Activated CD8-positive, alpha-beta memory T cell treated with anti-CD3 and anti-CD28 coated beads for 24 hours (primary cell): ENCODE results near the gene GALNT17.

Source experiments
- DNase-seq: peaks from one replicate; pipeline ENCODE4 v3.0.0-alpha.2; 2020

The GALNT17 gene

DNA sequence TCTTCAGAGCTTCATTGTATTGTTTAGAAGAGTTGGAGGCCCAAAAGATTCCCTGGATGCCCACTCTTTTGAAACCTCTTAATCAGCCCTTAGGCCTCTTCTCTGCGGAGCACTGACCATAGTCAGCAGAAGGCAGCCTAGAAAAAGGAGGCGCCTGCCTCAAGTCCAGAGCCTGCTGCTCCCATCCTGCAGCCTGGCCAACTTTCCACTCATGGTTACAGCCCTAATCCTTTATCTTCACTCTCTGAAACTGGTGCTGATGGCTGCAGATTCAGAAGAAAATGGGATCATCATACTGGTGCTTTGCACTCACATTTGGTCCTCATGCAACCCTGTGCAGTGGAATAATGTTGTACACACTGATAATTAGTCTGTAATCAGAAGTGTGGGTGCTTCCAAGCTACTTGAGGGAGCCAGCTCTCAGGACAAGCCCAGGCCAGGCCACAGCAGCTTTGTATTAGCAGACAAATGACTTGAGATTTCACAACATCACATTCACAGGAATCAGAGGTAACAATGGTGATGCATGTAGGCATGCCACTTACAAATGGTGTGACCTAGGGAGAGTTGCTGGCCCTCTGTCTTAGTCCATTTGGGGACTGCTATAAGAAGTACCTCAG is 272.9 kb downstream of the GALNT17 start:
- DNase-seq, result no peak

DNA sequence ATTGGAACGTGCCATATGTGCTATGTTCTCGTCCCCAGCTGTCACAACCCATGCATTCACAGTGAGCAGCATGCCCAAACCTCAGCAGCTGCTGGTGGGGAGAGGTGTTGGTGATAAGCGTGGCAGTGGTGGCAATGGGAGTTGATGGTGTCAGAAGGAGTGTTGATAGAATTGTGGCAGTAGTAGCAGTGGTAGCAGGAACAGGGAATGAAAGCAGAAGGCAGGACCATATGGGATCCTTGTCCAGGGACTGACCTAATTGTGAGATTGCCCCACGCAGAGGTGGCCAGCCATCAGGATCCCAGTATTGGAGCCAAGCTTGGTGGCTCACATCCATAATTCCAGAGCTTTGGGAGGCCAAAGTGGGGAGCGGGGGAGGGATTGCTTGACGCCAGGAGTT is 276.3 kb downstream of the GALNT17 start:
- no peak for DNase-seq

DNA sequence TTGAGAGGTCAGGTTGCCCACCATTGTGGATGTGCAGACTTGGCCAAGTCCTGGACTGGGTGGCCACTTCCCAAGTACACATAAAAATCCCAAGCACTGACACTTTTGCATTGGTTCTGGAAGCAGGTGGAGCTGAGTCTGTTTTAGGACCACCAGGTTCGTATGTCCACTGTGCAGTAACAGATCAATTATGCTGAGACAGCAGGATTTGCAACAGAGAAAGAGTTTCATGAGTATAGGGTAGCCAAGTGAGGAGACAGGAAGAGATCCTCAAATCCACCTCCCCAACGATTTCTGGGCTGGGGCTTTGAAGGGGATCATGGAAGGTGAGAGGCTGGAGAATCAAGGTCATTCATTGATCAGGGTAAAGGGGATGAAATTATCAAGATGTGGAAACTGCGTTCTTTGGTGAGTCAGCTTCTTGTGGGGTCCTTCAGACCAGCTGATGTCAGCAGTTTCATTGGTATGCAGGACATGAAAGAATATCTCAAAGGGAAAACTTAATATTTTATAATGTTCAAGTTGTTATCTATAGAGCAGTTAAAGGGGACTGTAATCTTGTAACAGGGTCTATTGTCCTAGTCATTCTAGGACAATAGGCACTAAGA is 277.7 kb downstream of the GALNT17 start:
- no peak for DNase-seq

DNA sequence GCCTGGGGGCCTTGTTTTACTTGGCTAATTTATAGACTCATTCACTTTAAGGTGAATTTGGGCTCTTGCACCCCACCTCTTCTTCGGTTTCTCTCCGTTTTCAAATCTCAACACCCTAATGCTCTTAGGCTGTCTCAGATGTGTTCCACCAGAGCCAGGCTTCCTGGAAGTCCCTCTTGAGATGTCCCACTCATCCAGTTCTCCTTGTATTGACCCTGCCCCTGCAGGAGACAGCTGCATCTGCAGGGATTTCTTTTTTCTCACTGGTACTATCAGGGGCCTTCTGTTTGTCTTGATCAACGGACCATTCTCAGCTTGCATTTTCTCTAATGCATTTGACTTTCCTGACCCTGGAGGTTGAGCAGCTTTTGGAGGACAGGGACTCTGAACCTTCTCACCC is 279.5 kb downstream of the GALNT17 start:
- DNase-seq, result no peak

DNA sequence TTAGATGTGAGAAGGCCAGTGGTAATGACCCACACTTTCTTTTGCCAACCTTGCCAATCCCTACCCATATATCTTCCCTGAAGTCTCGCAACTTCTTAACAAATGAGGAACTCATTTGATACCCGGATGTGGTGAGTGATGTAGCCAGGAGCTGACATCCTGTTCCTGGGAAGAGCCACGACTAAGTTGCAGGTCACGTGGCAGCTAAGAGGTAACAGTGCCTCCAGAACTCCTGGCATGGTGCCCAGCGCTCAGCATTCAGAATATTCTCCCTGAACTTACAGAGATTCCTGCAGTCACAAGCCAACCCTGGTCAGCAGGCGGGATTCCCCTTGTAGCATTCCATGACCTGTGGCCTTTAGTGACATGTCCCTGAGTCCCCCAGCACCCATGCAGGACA is 282.5 kb downstream of the GALNT17 start:
- no peak for DNase-seq

DNA sequence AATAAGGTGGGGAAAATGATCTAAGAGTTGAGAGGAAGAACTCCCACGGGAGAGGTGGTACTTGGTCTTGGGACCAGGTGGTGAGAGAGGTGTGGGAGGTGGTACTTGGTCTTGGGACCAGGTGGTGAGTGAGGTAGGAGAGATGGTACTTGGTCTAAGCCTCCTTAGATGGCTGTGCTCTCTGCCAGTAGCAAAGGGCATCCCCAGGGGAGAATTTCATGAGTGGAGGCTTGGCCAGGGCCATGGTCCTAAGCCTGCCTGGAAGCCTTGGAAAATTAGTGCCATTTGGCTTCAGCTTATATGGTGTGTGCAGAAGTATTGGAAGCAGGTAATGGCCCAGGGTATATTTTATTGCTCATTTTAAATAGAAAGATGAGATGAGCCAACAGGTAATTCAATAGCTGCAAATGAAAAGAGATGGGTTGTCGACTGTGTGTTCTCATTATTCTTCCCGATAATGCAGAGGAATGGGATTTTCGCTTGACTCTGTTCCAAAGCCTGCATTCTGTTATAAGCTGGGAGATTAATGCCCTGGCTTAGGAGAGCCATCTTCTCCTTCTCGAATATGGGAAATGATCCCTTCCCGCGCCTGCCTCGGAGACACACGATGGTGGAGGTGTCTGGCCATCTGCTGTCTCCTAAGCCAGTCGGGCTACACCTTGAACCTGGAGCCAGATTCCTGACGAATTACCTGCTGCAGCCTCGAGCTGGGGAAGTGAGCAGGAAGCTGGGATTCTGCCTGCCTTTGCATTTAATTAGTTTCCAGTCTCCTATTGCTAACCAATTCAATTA is 287.8 kb downstream of the GALNT17 start:
- no peak for DNase-seq

DNA sequence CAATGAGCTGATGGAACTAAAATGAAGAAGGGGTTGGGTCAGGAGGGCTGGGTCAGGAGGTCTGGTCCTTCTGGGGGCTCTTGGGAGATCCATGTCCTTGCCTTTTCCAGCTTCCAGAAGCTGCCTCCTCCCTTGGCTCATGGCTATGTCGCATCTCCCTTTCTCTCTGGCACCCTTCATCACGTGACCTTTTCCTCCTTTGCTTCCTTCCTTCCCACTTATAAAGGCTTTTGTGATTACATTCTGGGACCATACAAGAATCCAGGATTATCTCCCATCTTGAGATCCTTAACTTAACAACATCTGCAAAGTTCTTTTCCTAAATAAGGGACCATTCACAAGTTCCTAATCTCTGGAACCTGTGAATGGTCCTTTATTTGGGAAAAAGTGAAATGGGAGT is 290.2 kb downstream of the GALNT17 start:
- no peak for DNase-seq

DNA sequence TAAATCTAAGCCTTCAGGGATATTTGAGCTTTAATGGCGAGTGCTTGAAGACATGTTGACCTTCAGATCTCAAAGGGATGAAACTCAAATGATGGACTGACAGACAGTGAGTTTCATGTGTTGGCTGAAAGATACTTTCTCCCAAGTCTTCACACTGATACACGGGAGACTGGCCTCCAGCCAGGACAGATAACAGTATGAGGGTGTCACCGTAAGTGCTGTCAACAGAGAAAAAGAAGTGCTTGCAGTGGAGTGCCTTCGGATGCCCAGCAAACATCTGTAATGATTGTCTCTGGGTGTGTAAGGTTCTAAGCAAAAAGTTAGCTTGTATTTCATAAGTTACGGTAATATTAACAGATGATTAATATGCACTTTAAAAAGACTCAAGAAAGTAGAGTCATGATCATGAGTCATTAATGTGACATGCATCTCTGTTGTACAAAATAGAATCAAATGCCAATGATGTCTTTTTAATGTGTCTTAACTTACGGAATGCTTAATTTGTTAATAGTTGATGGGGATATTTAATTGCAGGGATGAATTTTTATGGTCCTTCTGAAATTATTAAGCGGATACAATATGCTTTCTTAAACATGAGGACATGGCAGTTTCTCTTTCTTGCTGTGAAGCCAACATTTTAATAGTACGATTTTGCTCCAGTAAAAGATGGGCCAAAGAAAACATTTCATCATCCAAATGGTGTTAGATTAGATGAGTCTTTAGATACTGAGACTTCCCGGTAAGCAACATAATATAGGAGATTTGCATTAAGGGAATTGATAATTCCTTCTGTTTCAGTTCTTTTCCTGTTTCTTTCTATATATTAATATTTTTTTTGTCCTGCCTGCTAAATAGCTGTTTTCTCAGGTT is 292.5 kb downstream of the GALNT17 start:
- no peak for DNase-seq

DNA sequence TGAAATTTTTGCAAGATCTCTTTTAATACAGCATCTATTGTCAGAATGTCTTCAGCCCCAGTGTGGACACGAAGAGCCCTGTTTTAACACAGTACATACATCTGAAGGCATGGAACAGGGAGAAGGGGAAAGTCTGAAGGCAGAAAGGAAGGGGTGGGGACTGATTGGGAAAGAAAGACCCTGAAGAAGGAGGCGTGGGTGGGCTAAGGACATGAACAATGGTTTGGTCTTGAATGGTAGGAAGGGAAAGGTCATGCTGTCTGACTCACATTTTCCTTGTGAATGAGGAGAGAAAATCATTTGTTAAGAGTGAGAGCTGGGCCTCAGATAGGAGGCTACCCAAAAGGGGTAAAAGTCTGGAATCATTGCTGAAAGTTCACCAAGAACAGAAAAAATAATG is 297.1 kb downstream of the GALNT17 start:
- DNase-seq, result no peak

DNA sequence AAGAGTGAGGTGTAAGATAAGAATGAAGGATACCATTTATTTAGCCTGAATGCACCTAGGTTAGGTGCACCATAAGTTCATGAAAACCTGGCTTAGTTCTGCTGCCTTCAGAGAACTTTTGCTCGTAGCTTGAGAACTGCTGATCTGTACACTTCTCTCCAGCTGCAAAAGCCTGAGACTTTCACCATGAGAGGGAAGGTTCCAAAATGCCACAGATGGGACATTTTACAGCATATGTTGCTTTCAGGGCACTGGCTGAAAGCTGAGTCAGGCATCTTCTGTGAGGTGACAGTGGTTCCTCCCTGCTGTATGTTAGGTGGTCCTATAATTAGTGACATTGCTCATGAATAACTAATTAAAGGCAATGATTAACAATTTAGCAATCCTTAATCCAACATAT is 298.3 kb downstream of the GALNT17 start:
- DNase-seq, result no peak

DNA sequence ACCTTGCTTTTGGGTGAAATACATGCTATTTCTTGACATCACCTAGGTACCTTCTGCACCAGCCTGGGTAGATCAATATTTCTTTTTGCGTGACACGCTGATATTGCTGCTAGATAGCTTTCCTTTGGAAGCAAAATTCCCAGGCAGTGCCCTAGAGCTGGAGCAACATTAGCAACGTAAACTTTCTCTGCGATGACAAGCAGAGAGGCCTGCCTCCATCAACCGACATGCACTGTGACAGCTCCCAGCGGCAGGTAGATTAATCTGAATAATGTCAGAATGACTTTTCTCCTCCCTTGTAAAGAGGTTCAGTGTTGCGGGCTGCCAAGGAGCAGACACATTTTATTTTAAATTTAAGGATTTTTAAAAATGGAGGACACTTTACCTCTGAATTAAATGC is 307.4 kb downstream of the GALNT17 start:
- DNase-seq, result no peak

DNA sequence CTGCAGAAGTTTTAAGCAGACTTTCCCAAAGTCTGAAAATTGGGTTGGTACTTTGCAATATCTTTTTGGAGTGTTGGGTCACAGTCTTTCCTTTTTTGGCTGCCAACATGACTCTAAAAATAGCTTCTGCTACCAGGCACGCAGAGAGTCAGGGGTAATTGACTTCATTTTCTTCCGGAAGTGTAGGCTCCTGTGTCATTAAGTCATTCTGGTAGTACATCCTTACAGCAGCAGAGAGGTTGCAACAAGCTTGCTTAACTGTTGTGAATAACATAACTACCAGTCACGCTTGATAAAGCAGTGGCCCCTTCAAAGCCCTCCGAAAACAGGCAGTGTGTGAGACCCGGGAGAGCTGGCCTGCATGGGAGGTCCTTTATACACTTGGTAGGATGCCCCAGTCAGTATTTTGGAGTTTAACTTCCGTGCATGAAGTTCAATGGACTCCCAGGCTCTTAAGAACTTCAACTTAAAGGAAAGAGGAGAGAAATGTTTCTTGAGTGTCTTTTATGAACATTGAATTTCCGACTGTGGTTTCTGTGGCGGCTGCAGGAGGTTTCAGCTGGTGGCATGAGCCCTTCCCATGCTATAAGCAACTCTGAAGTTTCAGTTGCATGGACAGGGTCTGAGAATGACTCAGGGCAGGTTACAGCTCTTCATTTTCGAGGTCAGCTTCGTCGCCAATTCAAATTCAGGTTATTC is 310.7 kb downstream of the GALNT17 start:
- DNase-seq, result no peak

DNA sequence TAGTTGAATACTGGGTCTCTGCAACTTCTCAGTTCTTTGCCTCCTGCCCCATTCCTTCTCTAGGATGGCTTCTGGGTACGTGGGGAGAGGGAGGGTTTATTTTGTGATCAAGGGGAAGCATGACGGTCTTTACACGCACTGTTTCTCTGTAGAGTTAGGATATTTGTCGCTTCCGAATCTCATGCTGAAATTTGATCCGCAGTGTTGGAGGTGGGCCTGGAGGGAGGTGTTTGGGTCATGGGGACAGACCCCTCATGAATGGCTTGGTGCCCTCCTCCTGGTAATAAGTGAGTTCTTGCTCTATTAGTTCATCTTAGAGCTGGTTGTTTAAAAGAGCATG is 311.2 kb downstream of the GALNT17 start:
- no peak for DNase-seq

DNA sequence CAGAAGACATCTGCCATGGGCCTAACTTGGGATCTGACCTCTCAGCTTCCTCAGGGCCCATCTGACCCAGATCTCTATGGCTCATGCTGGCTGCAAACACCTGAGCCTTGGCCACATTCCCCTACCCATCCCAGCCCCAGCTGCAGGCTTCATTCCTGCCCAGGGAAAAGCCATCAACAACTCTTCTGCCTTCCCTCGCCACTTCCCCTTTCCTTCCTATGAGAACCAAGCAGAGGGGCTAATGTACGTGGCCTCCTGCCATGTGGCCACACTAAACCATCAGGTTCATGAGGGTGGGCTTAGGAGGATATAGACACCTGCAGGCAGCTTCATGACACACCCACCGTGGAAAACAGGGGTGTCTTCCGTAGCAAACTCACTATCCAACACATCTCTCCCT is 312.2 kb downstream of the GALNT17 start:
- DNase-seq, result no peak

DNA sequence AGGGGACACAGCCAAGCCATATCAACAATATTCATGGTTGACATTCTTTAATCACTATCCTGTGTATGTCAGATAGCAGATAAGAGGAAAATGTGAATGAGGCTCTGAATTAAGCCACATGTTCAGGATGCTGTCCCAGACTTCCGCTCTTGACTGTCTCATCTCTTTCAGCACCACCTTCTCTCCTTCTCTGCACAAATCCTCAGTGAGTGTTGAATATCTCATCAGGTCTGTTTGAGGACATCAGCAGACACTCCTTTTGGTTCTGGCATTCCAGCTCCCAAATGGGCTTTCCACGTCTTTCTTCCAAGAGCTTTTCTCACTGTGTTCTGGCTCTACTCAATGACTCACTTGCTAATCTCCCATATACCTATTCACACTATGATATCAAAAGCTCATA is 321.7 kb downstream of the GALNT17 start:
- no peak for DNase-seq

DNA sequence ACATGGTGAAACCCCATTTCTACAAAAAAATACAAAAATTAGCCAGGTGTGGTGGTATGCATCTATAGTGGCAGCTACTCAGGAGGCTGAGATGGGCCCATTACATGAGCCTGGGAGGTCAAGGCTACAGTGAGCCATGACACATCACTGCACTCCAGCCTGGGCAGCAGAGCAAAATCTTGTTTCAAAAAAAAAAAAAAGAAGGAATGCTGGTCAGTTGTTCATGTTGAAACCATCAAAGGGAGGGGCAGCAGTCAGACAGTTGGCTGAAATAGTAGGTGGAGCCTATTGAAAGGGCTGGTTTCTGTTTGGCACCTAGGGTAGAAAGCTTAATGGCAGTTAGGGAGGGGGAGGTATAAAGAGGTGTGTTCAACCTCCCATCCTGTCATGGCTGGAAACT is 323.0 kb downstream of the GALNT17 start:
- no peak for DNase-seq

DNA sequence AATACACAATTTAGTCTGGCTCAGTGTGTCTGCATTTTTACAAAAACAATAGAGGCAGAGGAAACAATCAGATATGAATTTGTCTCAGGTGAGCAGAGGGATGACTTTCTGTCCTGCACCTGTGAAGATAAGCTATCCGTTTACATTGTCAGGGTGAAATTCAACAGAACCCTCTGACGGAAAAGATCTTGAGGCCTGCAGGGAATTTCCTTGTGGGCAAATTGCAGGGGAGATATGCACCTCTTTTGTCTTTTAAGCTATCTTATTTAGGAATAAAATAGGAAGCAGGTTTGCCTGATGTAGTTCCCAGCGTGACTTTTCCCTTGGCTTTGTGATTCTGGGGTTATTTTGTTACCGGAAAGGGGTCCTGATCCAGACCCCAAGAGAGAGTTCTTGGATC is 325.1 kb downstream of the GALNT17 start:
- no peak for DNase-seq

DNA sequence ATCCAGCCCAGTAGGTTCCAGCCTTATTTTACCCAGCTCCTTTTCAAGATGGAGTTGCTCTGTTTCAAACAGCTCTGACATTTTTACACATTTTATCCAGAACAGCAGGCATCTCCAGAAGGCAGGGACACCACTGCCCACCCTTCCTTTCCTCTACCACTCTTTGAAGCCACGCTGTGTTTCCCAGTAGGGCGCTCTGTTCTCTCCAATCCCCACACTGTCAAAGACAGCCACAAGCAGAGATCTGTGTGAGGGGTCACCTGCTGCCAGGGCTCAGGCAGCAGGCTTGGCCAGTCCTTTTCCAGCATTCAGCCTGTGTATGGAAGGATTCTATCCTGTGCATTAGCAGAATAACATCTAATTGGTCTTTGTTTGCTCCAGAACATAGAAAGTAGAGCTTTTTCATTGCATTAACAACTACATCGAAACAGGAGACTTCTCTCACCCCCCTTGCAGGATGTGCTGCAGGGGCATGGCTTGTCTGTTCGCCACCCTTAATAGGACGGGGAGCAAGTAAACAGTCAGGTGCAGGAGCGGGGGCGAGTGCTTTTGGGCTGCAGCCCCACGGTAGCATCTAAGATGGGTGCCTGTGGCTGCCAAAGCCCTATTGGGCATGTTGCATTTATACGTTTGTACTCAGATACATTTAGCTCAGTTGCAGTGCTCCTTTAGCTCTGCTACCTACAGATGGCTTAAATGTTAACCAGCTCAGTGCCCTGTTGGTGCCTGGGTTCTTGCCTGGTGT is 326.1 kb downstream of the GALNT17 start:
- DNase-seq, result no peak

DNA sequence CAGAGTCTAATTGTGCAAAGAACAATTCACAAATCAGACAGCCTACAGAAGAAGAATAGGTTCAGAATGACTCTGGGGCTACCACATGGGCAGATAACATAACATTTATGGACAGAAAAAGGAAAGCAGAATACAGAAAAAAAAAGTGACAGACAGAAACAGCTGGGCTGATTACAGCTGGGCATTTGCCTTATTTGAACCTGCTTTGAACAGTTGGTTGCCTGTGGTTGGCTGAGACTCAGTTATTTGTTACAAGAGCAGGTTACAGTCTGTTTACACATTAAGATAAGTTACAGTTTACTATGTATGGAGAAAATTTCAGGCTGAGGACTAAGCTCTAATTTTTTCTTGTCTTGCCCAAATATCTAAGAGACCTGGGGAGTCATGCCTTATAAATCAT is 327.2 kb downstream of the GALNT17 start:
- no peak for DNase-seq

DNA sequence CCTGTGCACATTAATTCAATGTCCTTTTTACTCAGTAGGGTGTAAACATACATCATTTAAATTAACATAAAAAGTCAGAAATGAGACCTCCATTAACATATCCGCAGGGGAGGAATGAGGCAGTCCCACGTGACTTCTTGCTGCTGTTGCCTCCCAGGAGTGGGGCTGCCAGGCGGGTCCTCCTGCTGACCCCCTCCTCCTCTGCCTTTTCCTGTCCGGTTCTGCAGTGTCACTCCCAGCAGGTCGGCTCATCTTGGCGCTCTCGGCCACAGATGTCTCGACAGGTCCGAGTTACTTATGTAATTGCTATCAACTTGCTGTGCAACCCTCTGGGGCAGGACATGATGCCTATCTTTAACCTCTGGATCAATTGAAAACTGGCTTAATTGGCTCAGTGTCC is 329.6 kb downstream of the GALNT17 start:
- DNase-seq, result no peak

DNA sequence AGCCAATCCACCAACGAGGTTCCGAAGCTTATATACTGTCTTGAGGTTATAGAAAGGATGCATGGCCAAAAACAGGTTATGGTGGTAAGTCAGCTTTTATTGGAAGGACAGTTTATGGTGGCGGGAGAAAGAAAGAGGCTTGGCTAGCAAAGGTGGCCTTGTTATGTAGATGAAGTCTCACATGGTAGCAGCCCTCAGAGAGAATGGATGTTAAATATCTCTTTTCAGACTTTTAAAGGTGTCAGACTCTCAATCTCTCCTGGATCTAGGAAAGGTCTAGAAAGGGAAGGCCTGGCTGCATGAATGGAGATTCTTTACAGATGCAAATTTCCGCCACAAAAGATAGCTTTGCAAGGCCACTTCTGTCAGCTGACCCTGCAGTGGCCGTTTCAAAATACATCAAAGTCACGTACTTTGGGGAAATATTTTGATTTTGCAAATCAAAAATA is 333.8 kb downstream of the GALNT17 start:
- DNase-seq, result no peak
